Esophagus squamous epithelium (tissue), 4 donors: ENCODE results near the gene TMEM120B.

Experiments used
- CTCF ChIP-seq, 6 experiments: fragments of 450-650 bp in 4 of 6; fragments of 200-600 bp in 2 of 6; sonication (generic) in 2 of 6; IDR thresholded peaks; one replicate each; pipeline ENCODE4 v1.5.1; 2016 to 2019; ENCODE audit warnings: antibody characterized with exemption in 6 of 6, mild to moderate bottlenecking in 4 of 6, moderate library complexity in 4 of 6
- POLR2A ChIP-seq, 4 donors: fragments of 450-650 bp; IDR thresholded peaks; one replicate each; pipeline ENCODE4 v1.6.1; 2017; ENCODE audit warnings: antibody characterized with exemption in 4 of 4, mild to moderate bottlenecking in 4 of 4, moderate library complexity in 3 of 4

GRCh38 chr12:121769831-121770301 is 57.3 kb downstream of the TMEM120B start:
- no peak for TF ChIP-seq CTCF (IDR thresholded peaks at IDR 0.05)
- TF ChIP-seq POLR2A (IDR thresholded peaks at IDR 0.05), result no peak
